Measurements from ENCODE around the gene EMX2.

DNA sequence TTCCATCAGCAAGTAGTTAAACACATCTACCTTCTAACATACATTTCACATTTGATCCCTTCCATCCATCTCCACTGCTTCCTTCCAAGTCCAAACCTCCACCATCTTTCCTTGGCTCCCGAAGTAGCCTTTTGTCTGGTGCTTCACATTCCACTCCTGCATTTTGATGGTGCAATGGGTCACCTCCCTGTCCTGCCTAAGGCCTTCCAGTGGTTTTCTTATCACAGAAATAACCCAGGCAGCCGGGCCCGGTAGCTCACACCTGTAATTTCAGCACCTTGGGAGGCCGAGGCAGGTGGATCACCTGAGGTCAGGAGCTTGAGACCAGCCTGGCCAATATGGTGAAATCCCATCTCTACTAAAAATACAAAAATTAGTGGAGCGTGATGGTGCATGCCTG lies 44.5 kb downstream of the EMX2 start:
- TF ChIP-seq, protein P1, sequence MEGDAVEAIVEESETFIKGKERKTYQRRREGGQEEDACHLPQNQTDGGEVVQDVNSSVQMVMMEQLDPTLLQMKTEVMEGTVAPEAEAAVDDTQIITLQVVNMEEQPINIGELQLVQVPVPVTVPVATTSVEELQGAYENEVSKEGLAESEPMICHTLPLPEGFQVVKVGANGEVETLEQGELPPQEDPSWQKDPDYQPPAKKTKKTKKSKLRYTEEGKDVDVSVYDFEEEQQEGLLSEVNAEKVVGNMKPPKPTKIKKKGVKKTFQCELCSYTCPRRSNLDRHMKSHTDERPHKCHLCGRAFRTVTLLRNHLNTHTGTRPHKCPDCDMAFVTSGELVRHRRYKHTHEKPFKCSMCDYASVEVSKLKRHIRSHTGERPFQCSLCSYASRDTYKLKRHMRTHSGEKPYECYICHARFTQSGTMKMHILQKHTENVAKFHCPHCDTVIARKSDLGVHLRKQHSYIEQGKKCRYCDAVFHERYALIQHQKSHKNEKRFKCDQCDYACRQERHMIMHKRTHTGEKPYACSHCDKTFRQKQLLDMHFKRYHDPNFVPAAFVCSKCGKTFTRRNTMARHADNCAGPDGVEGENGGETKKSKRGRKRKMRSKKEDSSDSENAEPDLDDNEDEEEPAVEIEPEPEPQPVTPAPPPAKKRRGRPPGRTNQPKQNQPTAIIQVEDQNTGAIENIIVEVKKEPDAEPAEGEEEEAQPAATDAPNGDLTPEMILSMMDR (IDR thresholded peaks at IDR 0.05; ENCODE audit: low read depth, low read length, poor library complexity, severe bottlenecking), result no peak
- TF ChIP-seq EZH2phosphoT487 (IDR thresholded peaks at IDR 0.05; ENCODE audit: borderline replicate concordance, low read length), result no peak
